Neural cell (in vitro differentiated cells): ENCODE measurements around the gene CNNM2. TPM values are rescaled to one million over a fixed set of nuclear protein-coding genes. Genes with fewer than 3 reads are reported as not detected.

Source experiments
- H2AFZ ChIP-seq: fragments of 200-600, 300-800 bp; sonication (generic), shearing (Covaris generic); 2 replicates; pipeline ENCODE4 v1.6.0; 2014; ENCODE audit warnings: low read depth, mild to moderate bottlenecking, antibody characterized with exemption, low read length, moderate library complexity
- H3F3A ChIP-seq: fragments of 200-600 bp; shearing (Covaris generic); 2 replicates; pipeline ENCODE4 v1.6.1; 2016; ENCODE audit warnings: mild to moderate bottlenecking, moderate library complexity, mixed read lengths, antibody characterized with exemption, low read length; ENCODE audit not compliant: insufficient read depth, poor library complexity, severe bottlenecking
- H3K27ac ChIP-seq: fragments of 200-600, 300-800 bp; sonication (generic), shearing (Covaris generic); 2 replicates; pipeline ENCODE4 v1.5.1; 2014; ENCODE audit warnings: mild to moderate bottlenecking, low read length, moderate library complexity
- H3K27me3 ChIP-seq: fragments of 300-800, 200-600 bp; sonication (generic), shearing (Covaris generic); 2 replicates; pipeline ENCODE4 v1.6.0; 2014; ENCODE audit warnings: mild to moderate bottlenecking, low read depth, low read length, moderate library complexity; ENCODE audit not compliant: insufficient read depth
- H3K36me3 ChIP-seq: fragments of 300-800, 200-600 bp; sonication (generic), shearing (Covaris generic); 2 replicates; pipeline ENCODE4 v1.5.1; 2014; ENCODE audit warnings: mild to moderate bottlenecking, antibody characterized with exemption, low read length, moderate library complexity; ENCODE audit not compliant: insufficient read depth
- H3K4me2 ChIP-seq: fragments of 300-800, 200-600 bp; sonication (generic), shearing (Covaris generic); 2 replicates; pipeline ENCODE4 v1.6.0; 2014; ENCODE audit warnings: mild to moderate bottlenecking, low read length
- H3K4me3 ChIP-seq: fragments of 300-800, 200-600 bp; sonication (generic), shearing (Covaris generic); 2 replicates; pipeline ENCODE4 v1.5.1; 2014; ENCODE audit warnings: mild to moderate bottlenecking, low read length, moderate library complexity
- H3K79me2 ChIP-seq: fragments of 200-600 bp; shearing (Covaris generic); replicated peaks from 2 replicates; pipeline ENCODE4 v1.6.0; 2014; ENCODE audit warnings: mild to moderate bottlenecking, low read length, moderate library complexity; ENCODE audit not compliant: insufficient read depth
- H3K9ac ChIP-seq: fragments of 300-800, 200-600 bp; sonication (generic), shearing (Covaris generic); 2 replicates; pipeline ENCODE4 v1.6.1; 2016; ENCODE audit warnings: mild to moderate bottlenecking, low read length, mixed read lengths
- H3K9me2 ChIP-seq: fragments of 200-600 bp; shearing (Covaris generic); 2 replicates; pipeline ENCODE4 v1.6.1; 2016; ENCODE audit warnings: mild to moderate bottlenecking, low read length, mixed read lengths; ENCODE audit not compliant: insufficient read depth
- H3K9me3 ChIP-seq: fragments of 200-600, 300-800 bp; sonication (generic), shearing (Covaris generic); 2 replicates; pipeline ENCODE4 v1.6.1; 2016; ENCODE audit warnings: mild to moderate bottlenecking, mixed run types, low read length, moderate library complexity, mixed read lengths
- H4K20me1 ChIP-seq: fragments of 200-600 bp; shearing (Covaris generic); 2 replicates; pipeline ENCODE4 v1.6.1; 2016; ENCODE audit warnings: mild to moderate bottlenecking, mixed run types; ENCODE audit not compliant: insufficient read depth
- CTCF ChIP-seq: fragments of 450-650 bp; IDR thresholded peaks from 2 replicates; pipeline ENCODE4 v1.5.1; 2014; ENCODE audit warnings: antibody characterized with exemption, mild to moderate bottlenecking, moderate library complexity; ENCODE audit not compliant: poor library complexity, severe bottlenecking
- EP300 ChIP-seq: fragments of 450-650 bp; conservative IDR thresholded peaks from 2 replicates; pipeline ENCODE4 v1.6.1; 2014; ENCODE audit warnings: antibody characterized with exemption, mild to moderate bottlenecking, moderate library complexity; ENCODE audit not compliant: poor library complexity, severe bottlenecking
- EZH2 ChIP-seq: fragments of 200-600, 300-800 bp; shearing (Covaris generic), sonication (generic); IDR thresholded peaks from 2 replicates; pipeline ENCODE4 v1.6.1; 2014; ENCODE audit warnings: antibody characterized with exemption, low read length, borderline replicate concordance, mild to moderate bottlenecking; ENCODE audit not compliant: insufficient read depth, poor library complexity, severe bottlenecking
- MXI1 ChIP-seq: fragments of 450-650 bp; conservative IDR thresholded peaks from 2 replicates; pipeline ENCODE4 v1.6.1; 2014; ENCODE audit warnings: antibody characterized with exemption, mild to moderate bottlenecking; ENCODE audit not compliant: poor library complexity, severe bottlenecking
- POLR2AphosphoS5 ChIP-seq: IDR thresholded peaks from 2 replicates; pipeline ENCODE4 v1.6.1; 2012
- RAD21 ChIP-seq: fragments of 450-650 bp; conservative IDR thresholded peaks from 2 replicates; pipeline ENCODE4 v1.6.1; 2014; ENCODE audit warnings: antibody characterized with exemption, mild to moderate bottlenecking, moderate library complexity
- REST ChIP-seq: IDR thresholded peaks from 2 replicates; pipeline ENCODE4 v1.6.1; 2012; ENCODE audit warnings: borderline replicate concordance
- SMC3 ChIP-seq: fragments of 450-650 bp; conservative IDR thresholded peaks from 2 replicates; pipeline ENCODE4 v1.6.1; 2014; ENCODE audit warnings: antibody characterized with exemption, mild to moderate bottlenecking, moderate library complexity; ENCODE audit not compliant: poor library complexity
- TAF1 ChIP-seq: IDR thresholded peaks from 2 replicates; pipeline ENCODE4 v1.6.1; 2012; ENCODE audit warnings: low read depth
- polyA plus RNA-seq: library from polyadenylated mRNA; depleted of rRNA; stranded (reverse); fragments of >200 nt; gene quantifications from 2 replicates; pipeline ENCODE4 v1.2.3, GENCODE V29; 2014

The CNNM2 gene
- polyA plus RNA-seq, 1 donor from 2014 or later: 5.0 TPM

- H3K27me3 ChIP-seq: no peaks in the 10 kb centered on the region
- no peaks in the 10 kb centered on the region for H3K9me2 ChIP-seq
- peaks cover 16% of the 10 kb centered on the region for H3K79me2 ChIP-seq
- H3K9ac ChIP-seq: no peak overlapping the region
- no peaks in the 10 kb centered on the region for H4K20me1 ChIP-seq
- no peak overlapping the region for H3K4me2 ChIP-seq
- no peak overlapping the region for H3K4me3 ChIP-seq
- H2AFZ ChIP-seq: no peak overlapping the region
- H3K9me3 ChIP-seq: no peaks in the 10 kb centered on the region
- no peak overlapping the region for H3K27ac ChIP-seq
- H3F3A ChIP-seq: no peaks in the 10 kb centered on the region
- H3K36me3 ChIP-seq: no peaks in the 10 kb centered on the region
- no peak for TF ChIP-seq EZH2
- TF ChIP-seq POLR2AphosphoS5: no peak
These were observed 1.9 kb upstream of the CNNM2 start for GRCh38 chr10:102916173-102916572.

DNA sequence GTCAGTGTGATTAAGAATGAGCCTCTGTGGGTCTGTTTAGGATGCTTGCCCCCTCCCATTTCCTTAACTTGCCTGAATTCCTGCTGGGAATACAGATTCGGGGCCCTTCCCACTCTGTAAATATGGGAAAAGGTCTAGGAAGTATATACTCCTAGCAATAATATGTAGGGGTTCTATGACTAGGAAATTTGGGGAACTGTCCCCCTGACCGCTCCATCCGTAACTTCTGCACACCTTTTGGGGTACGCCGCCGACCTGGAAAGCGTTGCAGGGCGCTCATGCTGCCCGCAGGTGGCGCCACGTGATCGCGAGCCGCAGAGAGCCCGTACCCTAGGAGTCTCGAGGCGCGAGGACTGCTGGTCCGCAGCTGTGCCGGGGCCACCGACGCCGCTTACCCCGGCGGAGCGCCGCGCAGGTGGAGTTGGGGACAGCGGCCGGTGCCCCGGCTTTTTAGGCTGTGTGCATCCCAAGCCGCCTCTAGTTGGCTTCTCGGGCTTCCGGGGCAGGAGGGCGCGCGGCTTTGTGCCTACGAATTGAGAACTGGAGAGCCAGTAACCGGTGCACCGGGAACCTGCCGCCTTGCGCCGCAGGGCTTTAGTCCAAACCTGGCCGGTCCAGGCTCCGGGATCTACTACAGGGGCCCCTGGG is 656 bp upstream of the CNNM2 start:
- Histone ChIP-seq H3K27me3 (no peaks in the 10 kb centered on the region), H3K4me3 (peak overlapping the region; percentile 95), H3K9ac (peak overlapping the region; percentile 50), H3K9me3 (no peaks in the 10 kb centered on the region), H2AFZ (no peak overlapping the region), H4K20me1 (no peaks in the 10 kb centered on the region), H3K9me2 (no peaks in the 10 kb centered on the region), H3K4me2 (peak overlapping the region; percentile 67), H3K27ac (peak overlapping the region; percentile 50), H3K79me2 (peaks cover 29% of the 10 kb centered on the region), H3K36me3 (no peaks in the 10 kb centered on the region), H3F3A (no peaks in the 10 kb centered on the region)
- TF ChIP-seq EP300: no peak
- TF ChIP-seq RAD21: peak; percentile 99
- TF ChIP-seq MXI1: peak; percentile 82
- TF ChIP-seq TAF1: no peak
- no peak for TF ChIP-seq POLR2AphosphoS5
- TF ChIP-seq REST: no peak
- peak; percentile 100 for TF ChIP-seq SMC3
- TF ChIP-seq EZH2: no peak
- peak; percentile 99 for TF ChIP-seq CTCF
